NK-92 treated with Interleukin-12 subunit alpha and Interleukin-12 subunit beta, amount 100 ng/mL, for 24 hours (cell line): ENCODE measurements around the gene MS4A3.
"Not testable (repeated sequence)": the region's sequence is repeated elsewhere in the genome, so short reads cannot be mapped to it uniquely, and the experiment has no call there.

Source experiments
- DNase-seq: peaks from one replicate; lab custom pipeline; 2025; lab: John Stamatoyannopoulos, UW

Gene MS4A3

DNA sequence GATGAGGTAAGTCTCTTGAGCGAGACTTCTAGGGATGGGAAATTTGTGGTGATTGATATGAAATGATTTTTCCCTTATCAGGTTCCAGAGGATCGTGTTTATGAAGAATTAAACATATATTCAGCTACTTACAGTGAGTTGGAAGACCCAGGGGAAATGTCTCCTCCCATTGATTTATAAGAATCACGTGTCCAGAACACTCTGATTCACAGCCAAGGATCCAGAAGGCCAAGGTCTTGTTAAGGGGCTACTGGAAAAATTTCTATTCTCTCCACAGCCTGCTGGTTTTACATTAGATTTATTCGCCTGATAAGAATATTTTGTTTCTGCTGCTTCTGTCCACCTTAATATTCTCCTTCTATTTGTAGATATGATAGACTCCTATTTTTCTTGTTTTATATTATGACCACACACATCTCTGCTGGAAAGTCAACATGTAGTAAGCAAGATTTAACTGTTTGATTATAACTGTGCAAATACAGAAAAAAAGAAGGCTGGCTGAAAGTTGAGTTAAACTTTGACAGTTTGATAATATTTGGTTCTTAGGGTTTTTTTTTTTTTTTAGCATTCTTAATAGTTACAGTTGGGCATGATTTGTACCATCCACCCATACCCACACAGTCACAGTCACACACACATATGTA lies 39.1 kb downstream of the MS4A3 start:
- no peak for DNase-seq

DNA sequence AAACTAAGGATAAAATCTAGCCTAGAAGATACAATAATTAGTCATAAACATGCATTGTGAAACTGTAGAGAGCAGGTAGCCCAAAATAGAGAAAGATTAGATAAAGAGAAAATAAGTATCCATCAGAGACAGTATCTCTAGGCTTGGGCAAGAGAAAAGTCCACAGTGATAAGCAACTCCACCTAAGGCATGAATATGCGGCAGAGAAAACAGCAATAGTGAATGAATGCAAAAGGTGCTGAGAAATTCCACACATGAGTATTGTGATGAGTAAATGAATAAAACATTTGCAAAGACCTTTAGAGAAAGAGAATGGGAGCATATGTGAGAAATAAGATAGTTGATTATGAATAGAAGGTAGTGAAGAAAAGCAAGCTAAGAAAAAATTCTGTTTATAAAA lies 40.7 kb downstream of the MS4A3 start:
- no peak for DNase-seq

DNA sequence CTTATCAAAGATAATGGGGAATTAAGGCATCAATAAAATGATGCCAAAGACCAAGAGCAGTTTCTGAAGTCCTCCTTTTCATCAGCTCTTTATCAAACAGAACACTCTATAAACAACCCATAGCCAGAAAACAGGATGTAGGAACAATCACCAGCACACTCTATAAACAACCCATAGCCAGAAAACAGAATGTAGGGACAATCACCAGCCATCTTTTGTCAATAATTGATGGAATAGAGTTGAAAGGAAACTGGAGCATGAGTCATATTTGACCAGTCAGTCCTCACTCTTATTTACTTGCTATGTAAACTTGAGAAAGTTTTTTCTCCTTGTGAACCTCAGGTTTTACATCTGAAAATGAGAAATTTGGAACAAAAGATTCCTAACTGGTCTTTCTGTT lies 42.0 kb downstream of the MS4A3 start:
- DNase-seq = no peak

DNA sequence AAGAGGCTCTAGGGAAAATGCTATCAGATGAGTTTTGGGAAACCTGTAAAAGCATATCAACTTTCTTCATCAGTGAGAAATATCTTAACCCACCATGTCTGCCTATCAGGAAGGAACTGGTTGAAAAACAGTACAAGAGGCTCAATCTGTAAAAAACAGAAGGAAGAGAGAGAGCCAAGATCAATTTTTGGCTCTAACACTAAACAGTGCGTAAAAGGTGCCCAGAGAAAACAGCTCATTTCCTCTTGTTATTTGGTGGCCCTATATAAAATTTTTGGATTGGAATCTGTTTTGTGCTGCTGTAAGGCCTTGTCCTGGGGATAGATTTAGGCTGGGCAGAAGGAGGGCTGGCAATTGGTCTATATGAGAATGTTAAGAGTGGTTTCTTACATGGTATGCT lies 44.1 kb downstream of the MS4A3 start:
- DNase-seq = no peak

DNA sequence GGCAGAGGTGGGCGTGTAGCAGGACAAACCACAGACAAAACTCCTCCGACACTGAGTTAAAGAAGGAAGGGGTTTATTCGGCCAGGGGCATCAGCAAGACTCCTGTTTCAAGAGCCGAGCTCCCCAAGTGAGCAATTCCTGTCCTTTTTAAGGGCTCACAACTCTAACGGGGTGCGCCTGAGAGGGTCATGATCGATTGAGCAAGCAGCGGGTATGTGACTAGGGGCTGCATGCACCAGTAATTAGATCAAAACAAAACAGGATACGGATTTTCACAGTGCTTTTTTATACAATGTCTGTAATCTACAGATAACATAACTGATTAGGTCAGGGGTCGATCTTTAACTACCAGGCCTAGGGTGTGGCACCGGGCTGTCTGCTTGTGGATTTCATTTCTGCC lies 44.9 kb downstream of the MS4A3 start:
- DNase-seq = not testable (repeated sequence)

DNA sequence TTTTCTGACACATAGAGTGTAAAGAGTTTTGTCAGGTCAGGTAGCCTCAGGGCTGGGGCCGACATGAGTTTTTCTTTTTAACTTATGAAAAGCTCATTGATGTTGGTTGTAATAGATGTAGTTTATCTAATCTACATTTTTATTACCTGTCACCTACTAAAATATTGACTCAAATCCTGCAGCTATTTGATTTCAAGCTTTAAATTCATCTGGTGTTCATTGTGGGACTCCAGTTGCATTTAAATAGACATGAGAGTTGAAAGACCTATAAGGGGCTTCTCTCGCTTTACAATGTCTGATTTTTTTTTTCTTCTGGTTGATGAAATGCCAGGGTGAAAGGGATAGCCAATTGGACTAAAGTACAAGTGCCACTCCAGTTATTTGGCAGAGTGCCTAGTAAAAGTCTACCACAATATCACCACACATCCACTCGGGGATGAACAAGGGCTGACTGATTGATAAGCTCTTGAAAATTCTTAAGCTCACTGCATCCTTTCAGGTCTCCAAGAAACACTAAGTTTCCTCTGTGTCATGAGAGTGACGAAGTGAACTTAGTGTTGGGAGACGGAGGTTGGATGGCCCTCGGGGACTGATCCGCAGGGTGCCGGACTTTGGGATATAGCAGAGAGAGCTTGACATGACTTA lies 48.1 kb downstream of the MS4A3 start:
- not testable (repeated sequence) for DNase-seq

DNA sequence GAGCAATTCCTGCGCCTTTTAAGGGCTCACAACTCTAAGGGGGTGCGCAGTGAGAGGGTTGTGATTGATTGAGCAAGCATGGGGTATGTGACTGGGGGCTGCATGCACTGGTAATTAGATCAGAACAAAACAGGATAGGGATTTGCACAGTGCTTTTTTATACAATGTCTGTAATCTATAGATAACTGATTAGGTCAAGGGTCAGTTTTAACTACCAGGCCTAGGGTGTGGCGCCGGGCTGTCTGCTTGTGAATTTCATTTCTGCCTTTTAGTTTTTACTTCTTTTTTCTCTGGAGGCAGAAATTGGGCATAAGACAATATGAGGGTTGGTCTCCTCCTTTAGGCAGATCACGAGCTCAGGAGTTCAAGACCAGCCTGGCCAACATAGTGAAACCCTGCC lies 52.2 kb downstream of the MS4A3 start:
- DNase-seq = not testable (repeated sequence)

DNA sequence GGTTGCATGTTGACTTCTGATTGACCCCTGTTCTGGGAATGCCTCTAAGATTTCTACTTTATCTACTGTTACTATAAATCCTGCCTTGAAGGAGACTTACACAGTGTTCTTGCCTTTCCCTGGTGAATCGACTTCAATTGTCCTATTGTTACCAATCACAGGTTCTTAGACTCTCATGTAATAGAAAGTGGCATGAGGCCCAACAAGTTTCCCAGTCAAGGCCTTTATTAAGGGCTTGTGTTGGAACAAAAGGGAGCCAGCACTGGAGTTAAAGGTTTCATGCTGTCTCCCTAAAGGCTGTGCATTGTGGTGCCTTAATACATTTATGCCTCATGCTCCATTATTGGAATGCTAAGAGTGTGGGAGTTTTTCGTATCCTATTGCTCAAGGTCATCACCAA lies 55.3 kb downstream of the MS4A3 start:
- DNase-seq = no peak

DNA sequence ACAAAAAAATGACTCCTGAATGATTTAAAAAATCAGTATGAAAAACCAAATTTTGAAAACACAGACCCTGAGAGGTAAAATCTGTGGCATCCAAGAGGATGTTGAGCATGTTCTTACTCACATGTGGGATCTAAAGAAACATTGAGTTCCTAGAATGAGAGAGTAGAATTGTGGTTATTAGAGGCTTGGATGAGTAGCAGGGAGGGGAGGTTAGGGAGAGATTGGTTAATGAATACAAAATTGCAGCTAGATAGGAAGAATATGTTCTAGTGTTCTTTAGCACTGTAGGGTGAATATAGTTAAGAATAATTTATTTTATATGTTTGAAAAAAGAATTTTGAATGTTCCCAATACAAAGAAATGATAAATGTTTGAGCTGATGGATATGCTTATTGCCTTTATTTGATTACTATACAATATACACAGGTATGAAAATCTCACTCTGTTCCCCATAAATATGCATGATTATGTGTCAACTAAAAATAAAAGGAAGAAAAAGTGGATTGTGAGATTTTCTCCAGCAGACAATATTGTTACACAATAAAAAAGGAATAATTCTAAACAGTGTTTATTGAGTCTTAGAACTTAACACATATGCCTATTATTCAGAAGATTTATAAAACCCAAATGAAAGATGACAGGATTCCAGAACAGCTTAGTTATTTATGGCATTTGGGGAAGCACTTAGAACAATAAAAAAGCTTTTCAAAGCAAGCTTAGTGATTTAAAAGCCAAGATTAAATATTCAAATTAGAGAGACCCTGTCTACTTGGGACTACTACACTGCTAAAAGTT lies 60.7 kb downstream of the MS4A3 start:
- DNase-seq = no peak

DNA sequence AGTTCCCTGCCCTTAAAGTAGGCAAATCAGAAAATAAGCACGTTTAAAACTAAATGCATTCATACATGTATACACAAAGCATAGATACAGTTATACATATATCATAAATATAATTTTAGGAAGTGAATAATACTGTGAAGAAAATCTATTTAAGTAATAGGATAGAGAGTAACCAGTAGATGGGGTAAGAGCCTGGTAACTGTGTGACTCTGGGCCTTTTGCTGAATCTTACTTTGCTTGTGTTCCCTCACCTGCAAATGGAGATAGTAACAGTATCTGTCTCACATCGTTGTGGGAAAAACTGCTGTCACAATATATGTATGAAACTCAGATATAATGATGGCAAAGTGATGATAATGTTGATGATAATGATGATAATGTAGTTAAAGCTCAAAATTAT lies 61.9 kb downstream of the MS4A3 start:
- DNase-seq = no peak

DNA sequence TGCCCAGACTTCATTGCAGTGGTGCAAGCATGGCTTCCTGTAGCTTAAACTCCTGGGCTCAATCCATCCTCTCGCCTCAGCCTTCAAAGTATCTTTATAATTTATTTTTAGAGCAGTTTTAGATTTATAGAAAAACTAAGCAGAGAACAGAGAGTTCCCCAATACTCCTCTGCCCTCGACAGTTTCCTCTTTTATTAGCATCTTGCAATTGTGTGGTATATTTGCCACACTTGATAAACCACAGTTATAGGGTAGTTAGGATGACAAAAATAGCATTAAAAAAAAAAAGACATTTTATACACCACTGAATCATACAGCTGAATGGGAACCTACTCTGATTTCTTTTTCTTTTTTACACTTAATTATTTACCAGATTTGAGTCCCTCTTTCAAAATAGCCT lies 63.2 kb downstream of the MS4A3 start:
- no peak for DNase-seq
